ENCODE measurements around the gene HMGCR. TPM values are rescaled to one million over a fixed set of nuclear protein-coding genes. Genes with fewer than 3 reads are reported as not detected.

Gene HMGCR
- total RNA-seq, 1 experiment from 2014 or later, result 178 TPM

DNA sequence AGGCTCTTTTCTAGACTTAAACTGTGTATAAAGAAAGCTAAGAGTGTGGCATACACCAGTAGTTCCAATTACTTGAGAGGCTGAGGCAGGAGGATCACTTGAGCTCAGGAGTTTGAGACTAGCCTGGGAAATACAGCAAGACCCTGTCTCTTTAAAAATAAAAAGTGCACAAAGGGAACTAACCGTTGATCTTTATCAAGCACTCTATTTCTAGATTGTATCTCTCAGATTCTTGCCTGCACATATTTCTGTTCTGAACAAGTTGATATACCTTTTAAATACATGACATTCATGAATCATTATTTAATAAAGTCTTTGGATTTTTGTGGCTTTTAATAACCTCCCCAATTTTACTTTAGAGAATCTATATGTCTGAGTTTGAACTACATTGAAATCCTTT is 47.2 kb downstream of the HMGCR start:
- Histone ChIP-seq H2BK12ac (ENCODE audit: insufficient read length, low read depth, low read length) (no peak overlapping the region), H3K4me1 (ENCODE audit: insufficient read depth, low read length) (no peaks in the 10 kb centered on the region), H2AFZ (ENCODE audit: low read length) (no peak overlapping the region), H3T11ph (ENCODE audit: low read length) (no peak overlapping the region), H3K23ac (ENCODE audit: insufficient read length, low read depth, low read length) (no peak overlapping the region), H2BK120ac (ENCODE audit: low read depth, low read length, poor library complexity, severe bottlenecking) (no peak overlapping the region), H3K27me3 (ENCODE audit: insufficient read depth, low read length) (no peaks in the 10 kb centered on the region), H3K56ac (ENCODE audit: insufficient read length, low read depth, low read length) (no peak overlapping the region), H4K8ac (replicated peaks; ENCODE audit: insufficient read length, low read depth, low read length) (no peak overlapping the region), H4K91ac (ENCODE audit: insufficient read length, low read depth, low read length) (no peak overlapping the region), H3K9ac (ENCODE audit: extremely low read depth, insufficient read length, low read length) (no peak overlapping the region), H2AK5ac (ENCODE audit: insufficient read length, low read length) (no peak overlapping the region), H3K79me2 (ENCODE audit: insufficient read depth, low read length) (no peaks in the 10 kb centered on the region), H3K9me3 (ENCODE audit: control insufficient read depth, low read depth, low read length) (no peaks in the 10 kb centered on the region), H4K20me1 (ENCODE audit: control insufficient read depth, insufficient read depth, insufficient read length) (no peaks in the 10 kb centered on the region), H3K4ac (ENCODE audit: low read depth, low read length) (no peak overlapping the region), H3K23me2 (ENCODE audit: insufficient read length, low read depth, low read length, poor library complexity, severe bottlenecking) (no peaks in the 10 kb centered on the region), H2BK5ac (ENCODE audit: insufficient read length, low read length) (no peak overlapping the region), H2BK15ac (ENCODE audit: low read depth, low read length) (no peak overlapping the region), H3K14ac (ENCODE audit: insufficient read depth, low read length) (no peak overlapping the region), H3K27ac (ENCODE audit: insufficient read length, low read depth, low read length) (no peak overlapping the region), H3K18ac (ENCODE audit: insufficient read length, low read depth, low read length) (no peak overlapping the region), H3K4me2 (ENCODE audit: insufficient read depth, insufficient read length, low read length) (no peak overlapping the region), H4K5ac (ENCODE audit: insufficient read length, low read depth, low read length) (no peak overlapping the region), H3K79me1 (ENCODE audit: insufficient read depth, low read depth, low read length, poor library complexity, severe bottlenecking) (no peaks in the 10 kb centered on the region), H2BK20ac (ENCODE audit: low read depth, low read length, poor library complexity, severe bottlenecking) (no peak overlapping the region)
- no peak overlapping the region for H3K27ac Mint-ChIP-seq
- peaks cover 1 to 38% (median 35%) of the 10 kb centered on the region in 3 experiments; a peak in 5 of 7 replicates for H3K36me3 Mint-ChIP-seq (ENCODE audit: insufficient read depth in 1 of 3, low read depth in 3 of 3)
- H3K4me3 Mint-ChIP-seq, result no peak overlapping the region
- no CpG with 5 or more reads among the region's 1 CpG for WGBS (ENCODE audit: extremely low coverage, insufficient read length, low lambda C conversion rate)
- TF ChIP-seq, protein P1, sequence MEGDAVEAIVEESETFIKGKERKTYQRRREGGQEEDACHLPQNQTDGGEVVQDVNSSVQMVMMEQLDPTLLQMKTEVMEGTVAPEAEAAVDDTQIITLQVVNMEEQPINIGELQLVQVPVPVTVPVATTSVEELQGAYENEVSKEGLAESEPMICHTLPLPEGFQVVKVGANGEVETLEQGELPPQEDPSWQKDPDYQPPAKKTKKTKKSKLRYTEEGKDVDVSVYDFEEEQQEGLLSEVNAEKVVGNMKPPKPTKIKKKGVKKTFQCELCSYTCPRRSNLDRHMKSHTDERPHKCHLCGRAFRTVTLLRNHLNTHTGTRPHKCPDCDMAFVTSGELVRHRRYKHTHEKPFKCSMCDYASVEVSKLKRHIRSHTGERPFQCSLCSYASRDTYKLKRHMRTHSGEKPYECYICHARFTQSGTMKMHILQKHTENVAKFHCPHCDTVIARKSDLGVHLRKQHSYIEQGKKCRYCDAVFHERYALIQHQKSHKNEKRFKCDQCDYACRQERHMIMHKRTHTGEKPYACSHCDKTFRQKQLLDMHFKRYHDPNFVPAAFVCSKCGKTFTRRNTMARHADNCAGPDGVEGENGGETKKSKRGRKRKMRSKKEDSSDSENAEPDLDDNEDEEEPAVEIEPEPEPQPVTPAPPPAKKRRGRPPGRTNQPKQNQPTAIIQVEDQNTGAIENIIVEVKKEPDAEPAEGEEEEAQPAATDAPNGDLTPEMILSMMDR (conservative IDR thresholded peaks at IDR 0.05), result no peak
- H3K9me3 Mint-ChIP-seq, result no peaks in the 10 kb centered on the region
- H3K27me3 Mint-ChIP-seq (ENCODE audit: low read depth), result no peaks in the 10 kb centered on the region
- no peak for DNase-seq
- no peaks in the 10 kb centered on the region for H3K4me1 Mint-ChIP-seq
